22Rv1 (cell line): ENCODE data around the gene DMRTA2.
"Not testable (repeated sequence)": the region's sequence is repeated elsewhere in the genome, so short reads cannot be mapped to it uniquely, and the experiment has no call there.

ENCODE experiments used
- H3K27ac ChIP-seq: fragments of 450-650 bp; 2 replicates; pipeline ENCODE4 v1.5.1; 2017
- CTCF ChIP-seq: fragments of 450-650 bp; IDR thresholded peaks from 2 replicates; pipeline ENCODE4 v1.5.1; 2017; ENCODE audit warnings: mild to moderate bottlenecking
- ZFX ChIP-seq: fragments of 450-650 bp; IDR thresholded peaks from 2 replicates; pipeline ENCODE4 v1.6.1; 2017; ENCODE audit warnings: antibody characterized with exemption, borderline replicate concordance

The DMRTA2 gene

DNA sequence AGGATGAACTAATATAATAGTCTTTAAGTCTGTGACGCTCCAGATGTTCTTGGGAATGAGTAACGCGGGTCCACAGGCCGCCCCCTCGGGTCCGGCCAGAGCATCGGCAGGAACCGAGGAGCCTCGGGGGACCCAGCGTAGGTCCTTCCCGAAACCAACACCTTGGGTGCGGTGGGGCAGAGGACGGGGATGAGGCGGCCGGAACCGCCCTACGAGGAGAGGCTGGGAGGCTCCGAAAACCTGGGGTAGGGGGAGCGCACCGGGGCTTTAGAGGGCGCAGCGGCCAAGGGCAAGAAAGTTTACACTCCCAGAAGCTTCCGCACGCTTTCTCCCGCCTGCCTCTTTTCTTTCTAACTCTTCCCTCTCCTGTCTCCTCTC is 7.1 kb downstream of the DMRTA2 start:
- TF ChIP-seq CTCF: no peak
- no peak for TF ChIP-seq ZFX
- no peak overlapping the region for H3K27ac ChIP-seq

GRCh38 chr1:50415235-50416149 is 7.8 kb downstream of the DMRTA2 start:
- H3K27ac ChIP-seq: no peak overlapping the region
- TF ChIP-seq ZFX (no peak), CTCF (no peak)

DNA sequence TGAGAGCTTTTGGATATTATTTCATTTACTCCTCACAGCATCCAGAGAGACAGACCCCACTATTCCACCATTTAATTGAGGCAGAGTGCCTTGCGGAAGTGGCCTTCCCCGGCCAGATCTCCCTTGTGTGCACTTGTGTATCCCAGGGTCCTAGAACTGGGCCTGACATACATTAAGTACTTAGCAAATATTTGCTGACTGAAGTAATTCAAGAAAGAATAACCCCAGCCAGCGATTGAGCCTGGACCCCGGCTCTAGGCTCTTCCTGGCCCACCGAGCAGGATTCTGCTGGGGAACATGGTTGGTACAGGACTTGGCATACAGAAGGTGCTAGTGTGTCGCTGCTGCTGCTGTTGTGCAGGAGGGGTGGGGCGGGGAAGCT is 8.4 kb downstream of the DMRTA2 start:
- no peak overlapping the region for H3K27ac ChIP-seq
- TF ChIP-seq ZFX (no peak), CTCF (no peak)

- TF ChIP-seq ZFX (no peak), CTCF (no peak)
- H3K27ac ChIP-seq: no peak overlapping the region
Measured at GRCh38 chr1:50412813-50413476, 10.3 kb downstream of the DMRTA2 start.

- H3K27ac ChIP-seq: no peak overlapping the region
Measured at GRCh38 chr1:50405814-50406213, 17.4 kb downstream of the DMRTA2 start.

GRCh38 chr1:50393522-50394120 is 29.6 kb downstream of the DMRTA2 start:
- H3K27ac ChIP-seq: no peak overlapping the region
- TF ChIP-seq CTCF (no peak), ZFX (no peak)

More at GRCh38 chr1:50405814-50406213, 17.4 kb downstream of the DMRTA2 start:
- TF ChIP-seq ZFX (no peak), CTCF (no peak)

DNA sequence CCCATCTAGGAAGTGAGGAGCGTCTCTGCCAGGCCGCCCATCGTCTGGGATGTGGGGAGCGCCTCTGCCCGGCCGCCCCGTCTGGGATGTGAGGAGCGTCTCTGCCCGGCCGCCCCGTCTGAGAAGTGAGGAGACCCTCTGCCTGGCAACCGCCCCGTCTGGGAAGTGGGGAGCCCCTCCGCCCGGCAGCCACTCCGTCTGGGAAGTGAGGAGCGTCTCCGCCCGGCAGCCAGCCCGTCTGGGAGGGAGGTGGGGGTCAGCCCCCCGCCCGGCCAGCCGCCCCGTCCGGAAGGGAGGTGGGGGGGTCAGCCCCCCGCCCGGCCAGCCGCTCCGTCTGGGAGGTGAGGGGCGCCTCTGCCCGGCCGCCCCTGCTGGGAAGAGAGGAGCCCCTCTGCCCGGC is 41.7 kb downstream of the DMRTA2 start:
- H3K27ac ChIP-seq: not testable (repeated sequence)
